ENCODE data around the gene TSEN34.

Gene TSEN34

DNA sequence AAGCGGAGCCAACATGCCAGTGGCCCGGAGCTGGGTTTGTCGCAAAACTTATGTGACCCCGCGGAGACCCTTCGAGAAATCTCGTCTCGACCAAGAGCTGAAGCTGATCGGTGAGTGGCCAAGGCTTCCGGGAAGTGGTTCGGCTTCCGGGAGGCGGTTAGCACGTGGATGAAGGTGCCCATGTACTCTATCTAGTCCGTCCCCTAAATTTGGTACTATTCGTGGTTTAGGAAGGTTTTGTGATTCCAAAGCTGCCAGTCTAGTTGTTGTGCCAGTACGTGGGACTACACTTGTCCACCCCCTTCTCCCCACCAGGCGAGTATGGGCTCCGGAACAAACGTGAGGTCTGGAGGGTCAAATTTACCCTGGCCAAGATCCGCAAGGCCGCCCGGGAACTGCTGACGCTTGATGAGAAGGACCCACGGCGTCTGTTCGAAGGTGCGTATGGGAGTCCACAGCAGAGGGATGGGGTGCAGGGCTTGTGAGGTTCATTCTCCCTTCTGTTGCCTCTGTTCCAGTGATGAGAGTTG is 10.1 kb downstream of the TSEN34 start:
- no peak for DNase-seq
- no CpG with 5 or more reads among the region's 28 CpGs for WGBS (ENCODE audit: extremely low coverage, insufficient coverage, low lambda C conversion rate)
- Histone ChIP-seq H2BK5ac (ENCODE audit: low read length) (peak overlapping the region; percentile 8), H3K4me1 (ENCODE audit: control insufficient read depth, low read depth, low read length) (peaks cover 5% of the 10 kb centered on the region), H3K79me1 (ENCODE audit: low read length) (peaks cover 8% of the 10 kb centered on the region), H3K18ac (ENCODE audit: low read length) (peak overlapping the region; percentile 45), H2AK5ac (ENCODE audit: low read length) (no peak overlapping the region), H3K23ac (ENCODE audit: low read length) (no peak overlapping the region), H4K8ac (ENCODE audit: low read depth, low read length) (no peak overlapping the region), H3K27me3 (ENCODE audit: insufficient read depth, low read length, poor library complexity) (no peaks in the 10 kb centered on the region), H3K9ac (ENCODE audit: low read length) (peak overlapping the region; percentile 100), H2BK15ac (replicated peaks; ENCODE audit: low read depth) (no peak overlapping the region), H3K56ac (ENCODE audit: low read length) (peak overlapping the region; percentile 100), H3K27ac (ENCODE audit: low read depth, low read length) (peak overlapping the region; percentile 65), H3K79me2 (ENCODE audit: control insufficient read depth, insufficient read depth, low read length) (peaks cover 55% of the 10 kb centered on the region), H3K4me2 (ENCODE audit: low read length) (peak overlapping the region; percentile 62), H3K36me3 (ENCODE audit: control insufficient read depth, insufficient read depth, low read length) (peaks cover 28% of the 10 kb centered on the region), H3K4ac (ENCODE audit: low read depth, low read length) (peak overlapping the region; percentile 63), H3K4me3 (ENCODE audit: low read length) (peak overlapping the region; percentile 100), H4K5ac (ENCODE audit: low read length) (no peak overlapping the region), H2BK120ac (ENCODE audit: low read depth, low read length) (no peak overlapping the region)

- Histone ChIP-seq H2BK120ac (ENCODE audit: low read depth, low read length) (no peak overlapping the region), H3K9ac (ENCODE audit: low read length) (peak overlapping the region; percentile 100), H3K4me2 (ENCODE audit: low read length) (peak overlapping the region; percentile 62), H3K4me3 (ENCODE audit: low read length) (peak overlapping the region; percentile 100), H3K27me3 (ENCODE audit: insufficient read depth, low read length, poor library complexity) (no peaks in the 10 kb centered on the region), H2BK5ac (ENCODE audit: low read length) (no peak overlapping the region), H2AK5ac (ENCODE audit: low read length) (no peak overlapping the region), H3K27ac (ENCODE audit: low read depth, low read length) (no peak overlapping the region), H3K4ac (ENCODE audit: low read depth, low read length) (no peak overlapping the region), H2BK15ac (replicated peaks; ENCODE audit: low read depth) (no peak overlapping the region), H3K79me2 (ENCODE audit: control insufficient read depth, insufficient read depth, low read length) (peaks cover 62% of the 10 kb centered on the region), H3K18ac (ENCODE audit: low read length) (no peak overlapping the region), H4K5ac (ENCODE audit: low read length) (no peak overlapping the region), H3K36me3 (ENCODE audit: control insufficient read depth, insufficient read depth, low read length) (peaks cover 35% of the 10 kb centered on the region), H3K4me1 (ENCODE audit: control insufficient read depth, low read depth, low read length) (peaks cover 5% of the 10 kb centered on the region), H3K79me1 (ENCODE audit: low read length) (peaks cover 12% of the 10 kb centered on the region), H4K8ac (ENCODE audit: low read depth, low read length) (no peak overlapping the region), H3K23ac (ENCODE audit: low read length) (no peak overlapping the region), H3K56ac (ENCODE audit: low read length) (peak overlapping the region; percentile 100)
- no peak for DNase-seq
- WGBS (ENCODE audit: extremely low coverage, insufficient coverage, low lambda C conversion rate): no CpG with 5 or more reads among the region's 13 CpGs
Measured at GRCh38 chr19:54201980-54202379, 10.9 kb downstream of the TSEN34 start.

DNA sequence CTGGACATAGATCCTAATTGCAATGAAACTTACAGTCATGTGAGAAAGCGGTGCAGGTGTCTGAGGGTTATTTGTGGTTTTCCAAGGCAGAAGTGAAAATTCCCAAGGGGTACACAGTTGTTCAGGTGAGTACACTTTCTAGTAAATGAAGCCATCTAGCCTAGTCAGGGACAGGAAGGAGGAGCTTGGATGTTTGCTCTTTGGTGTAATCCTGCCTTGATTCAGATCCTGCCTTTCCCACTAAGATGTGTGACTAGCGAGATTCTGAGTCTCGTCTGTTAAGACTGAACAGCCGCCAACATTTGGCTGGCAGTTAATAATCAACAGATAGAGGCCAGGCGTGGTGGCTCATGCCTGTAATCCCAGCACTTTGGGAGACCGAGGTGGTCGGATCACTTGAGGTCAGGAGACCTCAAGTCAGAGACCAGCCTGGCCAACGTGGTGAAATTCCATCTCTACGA is 12.1 kb downstream of the TSEN34 start:
- Histone ChIP-seq H3K4me2 (ENCODE audit: low read length) (peak overlapping the region; percentile 62), H3K27ac (ENCODE audit: low read depth, low read length) (no peak overlapping the region), H3K4ac (ENCODE audit: low read depth, low read length) (no peak overlapping the region), H4K5ac (ENCODE audit: low read length) (no peak overlapping the region), H3K18ac (ENCODE audit: low read length) (no peak overlapping the region), H2AK5ac (ENCODE audit: low read length) (no peak overlapping the region), H2BK5ac (ENCODE audit: low read length) (no peak overlapping the region), H3K4me3 (ENCODE audit: low read length) (peak overlapping the region; percentile 15), H3K36me3 (ENCODE audit: control insufficient read depth, insufficient read depth, low read length) (peaks cover 42% of the 10 kb centered on the region), H2BK120ac (ENCODE audit: low read depth, low read length) (no peak overlapping the region), H3K56ac (ENCODE audit: low read length) (peak overlapping the region; percentile 100), H3K79me1 (ENCODE audit: low read length) (peaks cover 19% of the 10 kb centered on the region), H3K4me1 (ENCODE audit: control insufficient read depth, low read depth, low read length) (peaks cover 5% of the 10 kb centered on the region), H3K9ac (ENCODE audit: low read length) (peak overlapping the region; percentile 100), H4K8ac (ENCODE audit: low read depth, low read length) (no peak overlapping the region), H3K79me2 (ENCODE audit: control insufficient read depth, insufficient read depth, low read length) (peaks cover 64% of the 10 kb centered on the region), H2BK15ac (replicated peaks; ENCODE audit: low read depth) (no peak overlapping the region), H3K23ac (ENCODE audit: low read length) (no peak overlapping the region), H3K27me3 (ENCODE audit: insufficient read depth, low read length, poor library complexity) (no peaks in the 10 kb centered on the region)
- DNase-seq: no peak
- WGBS (ENCODE audit: extremely low coverage, insufficient coverage, low lambda C conversion rate): no CpG with 5 or more reads among the region's 9 CpGs

DNA sequence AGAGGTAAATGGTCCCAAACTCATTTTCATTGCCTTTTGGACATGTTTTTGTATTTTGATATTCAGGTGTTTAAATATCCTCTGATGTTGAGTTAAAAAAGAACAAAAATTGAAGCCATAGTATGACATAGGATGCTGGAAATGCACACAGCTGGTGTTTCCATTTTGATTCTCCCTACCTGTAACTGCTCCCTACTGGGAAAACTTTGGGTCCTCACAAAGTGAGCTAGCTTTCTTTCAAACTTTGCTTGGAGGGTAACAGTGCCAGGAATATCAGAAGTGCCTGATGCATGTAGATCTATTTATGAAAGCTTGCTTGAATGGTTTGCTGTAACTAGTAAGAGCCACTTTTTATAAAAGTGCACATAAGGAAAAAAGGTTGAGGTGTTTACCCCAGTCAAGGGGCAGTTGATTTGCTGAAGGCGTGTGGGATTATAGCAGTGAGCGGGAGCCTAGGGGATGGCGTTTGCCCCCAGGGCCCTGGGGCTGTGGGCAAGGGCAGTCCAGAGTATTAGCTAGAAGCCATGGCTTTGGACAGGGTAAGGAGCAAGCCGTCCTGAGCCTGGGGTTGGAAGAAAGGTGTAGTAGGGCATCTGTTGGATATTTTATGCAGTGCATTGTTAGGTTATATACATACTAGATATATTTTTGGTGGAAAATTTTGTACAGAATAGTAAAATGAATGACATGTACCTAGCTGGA is 13.8 kb downstream of the TSEN34 start:
- Histone ChIP-seq H3K4me2 (ENCODE audit: low read length) (peak overlapping the region; percentile 2), H4K5ac (ENCODE audit: low read length) (no peak overlapping the region), H3K36me3 (ENCODE audit: control insufficient read depth, insufficient read depth, low read length) (peaks cover 43% of the 10 kb centered on the region), H3K27me3 (ENCODE audit: insufficient read depth, low read length, poor library complexity) (no peaks in the 10 kb centered on the region), H4K8ac (ENCODE audit: low read depth, low read length) (no peak overlapping the region), H3K79me2 (ENCODE audit: control insufficient read depth, insufficient read depth, low read length) (peaks cover 68% of the 10 kb centered on the region), H3K27ac (ENCODE audit: low read depth, low read length) (no peak overlapping the region), H3K9ac (ENCODE audit: low read length) (peak overlapping the region; percentile 64), H3K4me1 (ENCODE audit: control insufficient read depth, low read depth, low read length) (peaks cover 5% of the 10 kb centered on the region), H3K79me1 (ENCODE audit: low read length) (peaks cover 19% of the 10 kb centered on the region), H3K23ac (ENCODE audit: low read length) (no peak overlapping the region), H2BK15ac (replicated peaks; ENCODE audit: low read depth) (no peak overlapping the region), H3K18ac (ENCODE audit: low read length) (no peak overlapping the region), H2AK5ac (ENCODE audit: low read length) (no peak overlapping the region), H3K56ac (ENCODE audit: low read length) (no peak overlapping the region), H3K4me3 (ENCODE audit: low read length) (no peak overlapping the region), H3K4ac (ENCODE audit: low read depth, low read length) (no peak overlapping the region), H2BK5ac (ENCODE audit: low read length) (no peak overlapping the region), H2BK120ac (ENCODE audit: low read depth, low read length) (no peak overlapping the region)
- WGBS (ENCODE audit: extremely low coverage, insufficient coverage, low lambda C conversion rate): no CpG with 5 or more reads among the region's 4 CpGs
- no peak for DNase-seq

GRCh38 chr19:54206030-54206830 is 15.1 kb downstream of the TSEN34 start:
- H3K18ac ChIP-seq (ENCODE audit: low read length): no peak overlapping the region
- H3K36me3 ChIP-seq (ENCODE audit: control insufficient read depth, insufficient read depth, low read length): peaks cover 43% of the 10 kb centered on the region
- H2BK5ac ChIP-seq (ENCODE audit: low read length): no peak overlapping the region
- no peak overlapping the region for H2BK120ac ChIP-seq (ENCODE audit: low read depth, low read length)
- no peak overlapping the region for H3K27ac ChIP-seq (ENCODE audit: low read depth, low read length)
- H3K9ac ChIP-seq (ENCODE audit: low read length): no peak overlapping the region
- no peak overlapping the region for H3K56ac ChIP-seq (ENCODE audit: low read length)
- H3K79me1 ChIP-seq (ENCODE audit: low read length): peaks cover 19% of the 10 kb centered on the region
- H3K4me3 ChIP-seq (ENCODE audit: low read length): no peak overlapping the region
- peaks cover 5% of the 10 kb centered on the region for H3K4me1 ChIP-seq (ENCODE audit: control insufficient read depth, low read depth, low read length)
- H3K27me3 ChIP-seq (ENCODE audit: insufficient read depth, low read length, poor library complexity): no peaks in the 10 kb centered on the region
- WGBS (ENCODE audit: extremely low coverage, insufficient coverage, low lambda C conversion rate): no CpG with 5 or more reads among the region's 27 CpGs
- H3K4me2 ChIP-seq (ENCODE audit: low read length): no peak overlapping the region
- H3K23ac ChIP-seq (ENCODE audit: low read length): no peak overlapping the region
- H4K8ac ChIP-seq (ENCODE audit: low read depth, low read length): no peak overlapping the region
- H3K4ac ChIP-seq (ENCODE audit: low read depth, low read length): no peak overlapping the region
- H2BK15ac ChIP-seq (replicated peaks; ENCODE audit: low read depth): no peak overlapping the region
- no peak for DNase-seq
- H4K5ac ChIP-seq (ENCODE audit: low read length): no peak overlapping the region
- H2AK5ac ChIP-seq (ENCODE audit: low read length): no peak overlapping the region
- peaks cover 62% of the 10 kb centered on the region for H3K79me2 ChIP-seq (ENCODE audit: control insufficient read depth, insufficient read depth, low read length)
